COLO668 (cell line): ENCODE results near the gene SLC66A1.
"Not testable (repeated sequence)": the region's sequence is repeated elsewhere in the genome, so short reads cannot be mapped to it uniquely, and the experiment has no call there.

Experiments used
- DNase-seq: peaks from one replicate; lab custom pipeline; 2025; ENCODE audit not compliant: unreplicated experiment; lab: John Stamatoyannopoulos, UW

Gene SLC66A1

DNA sequence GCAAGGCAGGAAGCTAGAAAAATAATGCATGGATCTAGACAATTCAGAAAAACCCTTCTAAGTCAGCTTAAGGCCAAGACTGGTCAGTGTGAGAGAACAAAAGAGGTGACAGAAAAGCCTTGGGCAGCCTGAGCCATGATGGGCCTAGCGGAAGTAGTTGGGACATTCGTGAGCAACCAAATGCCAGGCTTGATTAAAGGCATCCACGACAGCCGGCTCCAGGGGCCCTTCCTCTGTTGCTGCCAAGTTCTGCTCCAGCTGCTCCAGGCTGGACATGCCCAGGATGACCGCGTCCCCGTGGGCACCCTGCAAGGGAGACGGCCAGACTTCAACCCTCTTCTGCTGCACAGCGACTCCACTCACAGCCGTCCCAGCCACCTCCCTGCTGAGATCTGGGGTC lies 8.0 kb upstream of the SLC66A1 start:
- not testable (repeated sequence) for DNase-seq

- no peak for DNase-seq
Observed at GRCh38 chr1:19305880-19306279, 6.2 kb upstream of the SLC66A1 start.

GRCh38 chr1:19306941-19307340 lies 5.2 kb upstream of the SLC66A1 start:
- DNase-seq: no peak

- no peak for DNase-seq
Observed at GRCh38 chr1:19307794-19308508, 4.2 kb upstream of the SLC66A1 start.

DNA sequence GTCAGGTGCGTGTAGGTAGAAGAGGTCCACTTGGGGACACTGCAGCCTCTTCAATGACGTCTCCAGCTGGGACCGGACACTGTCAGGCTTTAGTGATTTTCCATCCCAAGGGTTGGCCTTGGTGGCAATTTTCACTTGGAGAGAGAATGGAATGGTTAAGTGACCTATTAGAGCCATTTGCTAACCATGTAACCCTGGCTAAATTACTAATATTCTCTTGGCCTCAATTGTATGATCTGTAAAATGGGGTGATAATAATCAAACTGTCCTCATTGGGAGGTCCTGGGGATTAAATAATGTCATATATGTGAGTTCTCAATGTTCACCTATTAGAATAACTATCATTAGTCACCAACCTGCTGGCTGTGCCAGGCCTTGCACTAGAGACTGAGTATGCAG lies 3.6 kb upstream of the SLC66A1 start:
- DNase-seq: no peak

GRCh38 chr1:19309123-19309813 lies 2.9 kb upstream of the SLC66A1 start:
- DNase-seq: no peak

- DNase-seq: no peak
Observed at GRCh38 chr1:19310061-19310460, 2.1 kb upstream of the SLC66A1 start.

DNA sequence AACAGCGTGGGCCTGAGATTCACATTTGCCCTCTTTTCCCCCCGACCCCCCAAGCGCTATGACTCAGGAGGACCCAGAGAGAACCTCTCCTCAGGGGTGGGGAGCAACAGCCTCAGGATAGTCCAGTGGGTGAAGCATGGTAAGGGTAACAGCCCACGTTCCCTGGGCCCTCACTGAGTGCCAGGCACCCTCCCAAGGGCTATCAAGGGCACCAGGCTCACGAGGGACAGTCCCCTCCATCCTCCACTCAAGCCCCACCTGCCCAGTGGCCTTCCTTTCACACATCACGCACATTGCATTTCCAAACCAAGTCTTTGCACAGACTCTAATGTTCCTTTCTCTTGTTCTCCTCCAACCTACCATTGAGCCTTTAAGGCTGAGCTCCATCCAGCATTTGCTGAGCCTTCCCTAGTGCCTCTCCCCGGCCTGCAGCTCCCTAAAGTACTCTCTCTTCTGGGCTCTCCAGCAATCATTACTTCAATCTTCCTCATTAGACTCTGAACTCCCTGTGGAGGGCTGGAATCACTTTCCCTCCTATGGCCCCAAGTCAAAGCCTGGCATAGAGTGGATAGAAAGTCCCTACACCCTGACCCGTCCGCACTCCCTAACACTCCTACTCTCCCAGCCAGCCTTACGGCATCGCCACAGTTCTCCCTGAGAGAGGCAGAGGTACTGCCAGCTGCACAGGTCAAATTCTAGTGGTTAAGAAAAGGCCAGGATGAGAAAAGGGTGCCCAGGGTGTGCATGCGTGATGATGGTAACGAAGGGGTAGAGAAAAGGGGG lies 1.2 kb upstream of the SLC66A1 start:
- DNase-seq: peak; percentile 57

DNA sequence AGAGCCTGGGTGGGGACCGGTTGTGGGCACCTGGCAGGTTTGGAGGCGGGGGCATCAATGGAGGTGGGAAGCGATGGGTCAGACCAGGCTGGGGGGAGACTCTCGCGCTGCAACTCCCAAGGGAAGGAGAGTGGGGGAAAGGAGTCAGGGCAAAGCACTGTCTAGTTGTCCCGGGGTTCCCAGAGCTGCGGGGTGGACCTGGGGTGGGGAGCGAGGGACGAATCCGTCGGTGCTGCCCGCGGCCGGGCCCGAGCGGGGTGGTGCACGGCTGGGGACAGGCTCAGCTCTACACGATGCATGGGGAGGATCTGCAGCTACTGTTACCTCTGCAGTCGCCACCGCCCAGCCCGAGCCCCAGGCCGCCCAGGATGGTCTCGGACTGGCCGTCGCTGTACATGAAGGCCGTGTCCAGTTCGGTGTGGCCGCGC lies 609 bp upstream of the SLC66A1 start:
- peak; percentile 73 for DNase-seq

GRCh38 chr1:19312782-19313635 lies 883 bp downstream of the SLC66A1 start:
- DNase-seq: no peak

GRCh38 chr1:19313636-19313959 lies 1.5 kb downstream of the SLC66A1 start:
- no peak for DNase-seq

DNA sequence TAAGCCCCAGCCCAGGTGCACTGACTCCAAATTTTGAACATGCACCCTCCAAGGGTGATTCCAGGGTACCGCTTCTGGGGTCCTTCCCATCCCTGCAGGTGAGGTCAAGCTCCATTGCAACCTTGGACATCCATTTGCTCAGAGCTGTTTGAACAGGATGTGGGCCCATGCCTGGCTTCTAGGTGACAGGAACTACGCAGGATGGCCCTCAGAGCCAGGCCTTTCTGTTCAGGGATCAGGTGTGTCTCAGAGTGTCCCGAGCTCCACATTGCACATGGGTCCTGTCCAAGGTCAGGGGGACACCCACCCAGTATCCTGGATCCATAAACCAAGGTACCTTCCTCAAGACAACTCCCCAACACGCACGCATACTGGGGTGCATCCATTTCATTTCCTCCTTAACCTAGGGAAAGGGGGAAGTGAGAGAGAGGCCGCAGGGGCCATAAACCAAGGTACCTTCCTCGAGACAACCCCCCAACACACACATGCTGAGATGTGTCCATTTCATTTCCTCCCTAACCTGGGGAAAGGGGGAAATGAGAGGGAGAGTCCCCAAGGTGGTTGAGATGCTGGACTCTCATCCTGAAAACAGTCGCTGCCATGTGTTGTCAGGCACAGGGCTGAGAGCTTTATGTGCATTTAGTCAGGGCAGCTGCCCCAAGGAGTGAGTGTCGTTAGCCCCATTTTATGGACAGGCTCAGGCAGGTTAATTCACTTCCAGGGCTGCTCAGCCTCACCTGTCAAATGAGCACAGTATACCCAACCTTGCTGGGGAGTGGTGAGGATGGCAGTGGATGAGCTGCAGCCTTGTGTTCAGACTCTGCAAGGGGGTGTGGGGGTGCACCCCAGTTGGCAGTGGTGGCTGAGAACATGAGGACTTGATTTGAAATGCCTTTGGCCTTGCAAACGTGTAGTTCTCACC lies 2.1 kb downstream of the SLC66A1 start:
- DNase-seq: no peak

DNA sequence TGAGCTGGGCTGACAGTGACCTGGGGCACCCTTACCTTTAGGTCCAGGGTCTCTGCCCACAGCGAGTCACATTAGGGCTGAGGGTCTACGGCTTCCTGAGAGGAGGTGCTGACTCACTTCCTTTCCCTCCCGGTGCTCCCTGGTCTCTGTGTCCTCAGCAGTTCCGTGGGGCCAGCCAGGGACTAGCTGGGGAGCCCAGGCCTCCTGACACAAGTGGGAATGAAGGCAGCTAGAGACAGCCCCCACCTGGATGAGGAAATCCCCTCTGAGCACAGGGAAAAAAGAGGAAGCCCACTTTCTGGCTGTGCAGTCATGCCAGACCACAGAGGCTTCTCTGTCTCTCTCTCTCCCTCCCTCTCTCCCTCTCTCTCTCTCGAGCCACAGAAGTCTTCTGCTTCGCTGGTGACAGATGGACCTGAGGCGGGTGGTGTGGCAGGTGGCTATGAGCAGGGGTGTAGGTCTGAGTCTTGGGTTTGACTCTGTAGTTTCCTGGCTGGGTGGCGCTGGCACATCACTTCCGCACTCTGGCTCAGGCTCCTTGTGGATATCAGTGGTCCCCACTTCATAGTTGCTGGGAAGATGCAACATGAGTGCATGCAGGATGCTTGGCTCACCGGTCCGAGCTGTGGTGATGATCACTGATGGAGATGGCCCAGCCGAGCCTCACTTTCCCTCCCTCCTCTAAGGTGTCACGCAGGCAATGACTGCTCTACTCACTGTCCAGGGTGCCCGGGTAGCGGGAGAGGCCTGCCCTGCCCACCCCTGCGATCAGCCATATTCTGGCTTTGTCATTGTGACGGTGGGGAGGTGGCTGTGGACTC lies 3.5 kb downstream of the SLC66A1 start:
- no peak for DNase-seq

- no peak for DNase-seq
Observed at GRCh38 chr1:19317126-19317910, 5.2 kb downstream of the SLC66A1 start.

- DNase-seq: no peak
Observed at GRCh38 chr1:19319196-19319595, 7.1 kb downstream of the SLC66A1 start.

DNA sequence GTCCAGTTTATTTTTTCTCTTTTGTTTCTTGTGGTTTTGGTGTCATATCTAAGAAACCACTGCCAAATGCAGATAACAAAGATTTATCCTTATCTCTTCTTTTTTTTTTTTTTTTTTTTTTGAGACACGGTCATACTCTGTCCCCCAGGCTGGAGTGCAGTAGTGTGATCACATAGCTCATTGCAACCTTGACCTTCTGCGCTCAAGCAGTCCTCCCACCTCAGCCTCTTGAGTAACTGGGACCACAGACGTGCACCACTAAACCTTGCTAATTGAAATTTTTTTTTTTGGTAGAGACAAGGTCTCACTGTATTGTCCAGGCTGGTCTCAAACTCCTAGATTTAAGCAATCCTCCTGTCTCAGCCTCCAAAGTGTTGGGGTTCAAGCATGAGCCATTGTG lies 8.9 kb downstream of the SLC66A1 start:
- no peak for DNase-seq

GRCh38 chr1:19322481-19322880 lies 10.4 kb downstream of the SLC66A1 start:
- DNase-seq: no peak

GRCh38 chr1:19323987-19324664 lies 12.0 kb downstream of the SLC66A1 start:
- no peak for DNase-seq
